Activated naive CD8-positive, alpha-beta T cell treated with anti-CD3 and anti-CD28 coated beads, Interleukin-2, amount 50 U/mL, for 24 hours (primary cell): Measurements from ENCODE around the gene LSM3.
"Not testable (repeated sequence)": the region's sequence is repeated elsewhere in the genome, so short reads cannot be mapped to it uniquely, and the experiment has no call there.

Source experiments
- ATAC-seq: fragments of 150-1000 bp; cut with Tn5 transposase; one replicate; pipeline ENCODE4 v1.10.0; 2021
- DNase-seq: peaks from one replicate; pipeline ENCODE4 v3.0.0; 2021
- H3K27ac Mint-ChIP-seq: one replicate; pipeline ENCODE4 v1.8.0; 2021; ENCODE audit warnings: mild to moderate bottlenecking, mixed read lengths
- H3K27me3 Mint-ChIP-seq: one replicate; pipeline ENCODE4 v1.8.0; 2021; ENCODE audit warnings: mixed read lengths
- H3K36me3 Mint-ChIP-seq: one replicate; pipeline ENCODE4 v1.8.0; 2021; ENCODE audit warnings: low read depth, mixed read lengths
- H3K4me1 Mint-ChIP-seq: one replicate; pipeline ENCODE4 v1.8.0; 2021; ENCODE audit warnings: mixed read lengths
- H3K4me3 Mint-ChIP-seq: one replicate; pipeline ENCODE4 v1.8.0; 2021; ENCODE audit warnings: mild to moderate bottlenecking, moderate library complexity, mixed read lengths
- H3K9me3 Mint-ChIP-seq: one replicate; pipeline ENCODE4 v1.8.0; 2021; ENCODE audit warnings: mixed read lengths

The LSM3 gene

GRCh38 chr3:14223595-14223994 is 45.0 kb downstream of the LSM3 start:
- peaks cover 11% of the 10 kb centered on the region for H3K27me3 Mint-ChIP-seq
- peaks cover 3% of the 10 kb centered on the region for H3K4me1 Mint-ChIP-seq
- peaks cover 7% of the 10 kb centered on the region for H3K36me3 Mint-ChIP-seq
- H3K4me3 Mint-ChIP-seq: no peak overlapping the region
- no peak overlapping the region for H3K27ac Mint-ChIP-seq
- peaks cover 19% of the 10 kb centered on the region for H3K9me3 Mint-ChIP-seq
- DNase-seq (no peak), ATAC-seq (no peak)

- ATAC-seq (no peak), DNase-seq (no peak)
- Mint-ChIP-seq H3K9me3 (peaks cover 19% of the 10 kb centered on the region), H3K27ac (no peak overlapping the region), H3K27me3 (peaks cover 11% of the 10 kb centered on the region), H3K36me3 (peaks cover 7% of the 10 kb centered on the region), H3K4me1 (peaks cover 3% of the 10 kb centered on the region), H3K4me3 (no peak overlapping the region)
These were observed 46.3 kb downstream of the LSM3 start for GRCh38 chr3:14224895-14225294.

- H3K27ac Mint-ChIP-seq: no peak overlapping the region
- peaks cover 11% of the 10 kb centered on the region for H3K27me3 Mint-ChIP-seq
These were observed 46.8 kb downstream of the LSM3 start for GRCh38 chr3:14225421-14225820.

GRCh38 chr3:14226351-14226750 is 47.7 kb downstream of the LSM3 start:
- not testable (repeated sequence) for H3K4me3 Mint-ChIP-seq, DNase-seq, ATAC-seq, H3K4me1 Mint-ChIP-seq, H3K36me3 Mint-ChIP-seq, H3K27ac Mint-ChIP-seq
- peaks cover 11% of the 10 kb centered on the region for H3K27me3 Mint-ChIP-seq
- H3K9me3 Mint-ChIP-seq: peaks cover 12% of the 10 kb centered on the region

More at GRCh38 chr3:14225421-14225820, 46.8 kb downstream of the LSM3 start:
- no peak for DNase-seq
- H3K4me1 Mint-ChIP-seq: peaks cover 3% of the 10 kb centered on the region
- H3K36me3 Mint-ChIP-seq: peaks cover 7% of the 10 kb centered on the region
- no peak overlapping the region for H3K4me3 Mint-ChIP-seq
- H3K9me3 Mint-ChIP-seq: peaks cover 19% of the 10 kb centered on the region
- ATAC-seq: no peak

- ATAC-seq (no peak), DNase-seq (no peak)
- H3K9me3 Mint-ChIP-seq: no peaks in the 10 kb centered on the region
- H3K4me1 Mint-ChIP-seq: peaks cover 6% of the 10 kb centered on the region
- peaks cover 2% of the 10 kb centered on the region for H3K36me3 Mint-ChIP-seq
- no peak overlapping the region for H3K4me3 Mint-ChIP-seq
- no peak overlapping the region for H3K27ac Mint-ChIP-seq
- H3K27me3 Mint-ChIP-seq: peaks cover 23% of the 10 kb centered on the region
These were observed 49.2 kb downstream of the LSM3 start for GRCh38 chr3:14227856-14228255.

- Mint-ChIP-seq H3K27me3 (peaks cover 29% of the 10 kb centered on the region), H3K4me3 (no peak overlapping the region), H3K4me1 (peaks cover 6% of the 10 kb centered on the region), H3K27ac (no peak overlapping the region), H3K9me3 (peaks cover 5% of the 10 kb centered on the region), H3K36me3 (peaks cover 2% of the 10 kb centered on the region)
- no peak for ATAC-seq
- DNase-seq: no peak
These were observed 50.3 kb downstream of the LSM3 start for GRCh38 chr3:14228681-14229470.

GRCh38 chr3:14229695-14230094 is 51.1 kb downstream of the LSM3 start:
- H3K4me1 Mint-ChIP-seq, ATAC-seq, H3K9me3 Mint-ChIP-seq, DNase-seq, H3K4me3 Mint-ChIP-seq, H3K36me3 Mint-ChIP-seq, H3K27ac Mint-ChIP-seq: not testable (repeated sequence)
- peaks cover 29% of the 10 kb centered on the region for H3K27me3 Mint-ChIP-seq

GRCh38 chr3:14230729-14231128 is 52.1 kb downstream of the LSM3 start:
- DNase-seq (no peak), ATAC-seq (no peak)
- H3K27ac Mint-ChIP-seq: no peak overlapping the region
- peaks cover 9% of the 10 kb centered on the region for H3K9me3 Mint-ChIP-seq
- no peak overlapping the region for H3K4me3 Mint-ChIP-seq
- peaks cover 7% of the 10 kb centered on the region for H3K4me1 Mint-ChIP-seq
- peaks cover 2% of the 10 kb centered on the region for H3K36me3 Mint-ChIP-seq
- H3K27me3 Mint-ChIP-seq: peaks cover 24% of the 10 kb centered on the region

GRCh38 chr3:14231145-14231990 is 52.8 kb downstream of the LSM3 start:
- H3K4me3 Mint-ChIP-seq: no peak overlapping the region
- peaks cover 20% of the 10 kb centered on the region for H3K27me3 Mint-ChIP-seq
- H3K36me3 Mint-ChIP-seq: peaks cover 2% of the 10 kb centered on the region
- no peak overlapping the region for H3K27ac Mint-ChIP-seq
- H3K4me1 Mint-ChIP-seq: peaks cover 7% of the 10 kb centered on the region
- H3K9me3 Mint-ChIP-seq: peaks cover 9% of the 10 kb centered on the region
- no peak for ATAC-seq
- no peak for DNase-seq

- ATAC-seq (no peak), DNase-seq (no peak)
- peaks cover 2% of the 10 kb centered on the region for H3K36me3 Mint-ChIP-seq
- H3K9me3 Mint-ChIP-seq: peaks cover 9% of the 10 kb centered on the region
- peaks cover 18% of the 10 kb centered on the region for H3K27me3 Mint-ChIP-seq
- no peak overlapping the region for H3K4me3 Mint-ChIP-seq
- H3K27ac Mint-ChIP-seq: no peak overlapping the region
- peaks cover 7% of the 10 kb centered on the region for H3K4me1 Mint-ChIP-seq
These were observed 53.4 kb downstream of the LSM3 start for GRCh38 chr3:14231998-14232501.

- H3K4me1 Mint-ChIP-seq: peaks cover 7% of the 10 kb centered on the region
- H3K4me3 Mint-ChIP-seq: no peak overlapping the region
- DNase-seq (no peak), ATAC-seq (no peak)
- H3K27me3 Mint-ChIP-seq: peaks cover 18% of the 10 kb centered on the region
- no peak overlapping the region for H3K27ac Mint-ChIP-seq
- peaks cover 2% of the 10 kb centered on the region for H3K36me3 Mint-ChIP-seq
- H3K9me3 Mint-ChIP-seq: peaks cover 9% of the 10 kb centered on the region
These were observed 55.8 kb downstream of the LSM3 start for GRCh38 chr3:14234251-14235002.

GRCh38 chr3:14235003-14235911 is 56.6 kb downstream of the LSM3 start:
- DNase-seq (no peak), ATAC-seq (peak; percentile 66)
- Mint-ChIP-seq H3K9me3 (peaks cover 9% of the 10 kb centered on the region), H3K4me3 (no peak overlapping the region), H3K4me1 (peaks cover 7% of the 10 kb centered on the region), H3K27ac (no peak overlapping the region), H3K27me3 (peaks cover 18% of the 10 kb centered on the region), H3K36me3 (peaks cover 2% of the 10 kb centered on the region)

GRCh38 chr3:14235912-14236295 is 57.3 kb downstream of the LSM3 start:
- Mint-ChIP-seq H3K4me1 (peaks cover 7% of the 10 kb centered on the region), H3K27me3 (peaks cover 18% of the 10 kb centered on the region), H3K4me3 (no peak overlapping the region), H3K27ac (no peak overlapping the region), H3K9me3 (peaks cover 9% of the 10 kb centered on the region), H3K36me3 (peaks cover 2% of the 10 kb centered on the region)
- DNase-seq (no peak), ATAC-seq (no peak)
